Activated naive CD4-positive, alpha-beta T cell (primary cell): Measurements from ENCODE around the gene TC2N.
"Not testable (repeated sequence)": the region's sequence is repeated elsewhere in the genome, so short reads cannot be mapped to it uniquely, and the experiment has no call there.

Experiments used
- DNase-seq, 4 experiments: peaks; one replicate each; lab custom pipeline; 2025; lab: John Stamatoyannopoulos, UW

TC2N gene

GRCh38 chr14:91753501-91754128, 113.7 kb downstream of the TC2N start:
- DNase-seq, result no peak

GRCh38 chr14:91752961-91753360, 114.4 kb downstream of the TC2N start:
- DNase-seq, result no peak

GRCh38 chr14:91751719-91752118, 115.6 kb downstream of the TC2N start:
- no peak for DNase-seq

- DNase-seq, result no peak
Measured at GRCh38 chr14:91750634-91751198, 116.6 kb downstream of the TC2N start.

- DNase-seq, result no peak
Measured at GRCh38 chr14:91749868-91750267, 117.5 kb downstream of the TC2N start.

- no peak for DNase-seq
Measured at GRCh38 chr14:91748049-91748448, 119.3 kb downstream of the TC2N start.

GRCh38 chr14:91745344-91745743, 122.0 kb downstream of the TC2N start:
- no peak for DNase-seq

- no peak for DNase-seq
Measured at GRCh38 chr14:91744068-91744480, 123.3 kb downstream of the TC2N start.

GRCh38 chr14:91743305-91743653, 124.1 kb downstream of the TC2N start:
- no peak for DNase-seq

- no peak for DNase-seq
Measured at GRCh38 chr14:91742621-91743304, 124.6 kb downstream of the TC2N start.

- not testable (repeated sequence) for DNase-seq
Measured at GRCh38 chr14:91739867-91740266, 127.5 kb downstream of the TC2N start.

GRCh38 chr14:91737619-91738018, 129.7 kb downstream of the TC2N start:
- DNase-seq, result no peak

GRCh38 chr14:91732859-91733477, 134.4 kb downstream of the TC2N start:
- DNase-seq, result no peak

- DNase-seq, result no peak
Measured at GRCh38 chr14:91732439-91732838, 134.9 kb downstream of the TC2N start.

- DNase-seq, result no peak
Measured at GRCh38 chr14:91731986-91732385, 135.3 kb downstream of the TC2N start, which contains the start of gene CATSPERB. Gene CATSPERB, minus strand, starts transcription at chr14:91732086. Its CDS starts 2,607 bp downstream, at chr14:91729479.

GRCh38 chr14:91731018-91731417, 136.3 kb downstream of the TC2N start:
- no peak for DNase-seq

- no peak for DNase-seq
Measured at GRCh38 chr14:91729756-91730155, 137.6 kb downstream of the TC2N start.
